Measurements from ENCODE around the gene CRIP1. TPM values are rescaled to one million over a fixed set of nuclear protein-coding genes. Genes with fewer than 3 reads are reported as not detected.

The CRIP1 gene
- total RNA-seq, 1 donor from 2014 or later = 29.5 TPM

GRCh38 chr14:105480807-105481801 lies 5.6 kb upstream of the CRIP1 start:
- Histone ChIP-seq H3K4me1 (ENCODE audit: insufficient read depth, low read length) (peaks cover 33% of the 10 kb centered on the region), H3K4me3 (ENCODE audit: insufficient read depth, low read depth, low read length) (peak overlapping the region; percentile 45), H4K20me1 (ENCODE audit: insufficient read depth, low read length) (peaks cover 11% of the 10 kb centered on the region), H3K36me3 (ENCODE audit: insufficient read depth, low read length) (no peaks in the 10 kb centered on the region), H3K9me3 (ENCODE audit: insufficient read depth, low read depth, low read length) (no peaks in the 10 kb centered on the region), H3K27ac (ENCODE audit: low read depth, low read length) (peak overlapping the region; percentile 99), H3K9ac (ENCODE audit: low read length) (peak overlapping the region; percentile 97), H3K4me2 (ENCODE audit: low read length) (peak overlapping the region; percentile 90), H3K27me3 (ENCODE audit: insufficient read depth, low read length) (no peaks in the 10 kb centered on the region), H3K79me2 (ENCODE audit: insufficient read depth, low read length) (peaks cover 14% of the 10 kb centered on the region), H2AFZ (ENCODE audit: low read depth, low read length) (peak overlapping the region; percentile 44)
- Mint-ChIP-seq H3K4me3 (ENCODE audit: unreplicated experiment) (no peak overlapping the region), H3K9me3 (ENCODE audit: unreplicated experiment) (no peaks in the 10 kb centered on the region), H3K27ac (ENCODE audit: unreplicated experiment) (peak overlapping the region; percentile 85), H3K4me1 (ENCODE audit: low read depth, unreplicated experiment) (peaks cover 16% of the 10 kb centered on the region), H3K36me3 (ENCODE audit: low read depth, unreplicated experiment) (peaks cover 3% of the 10 kb centered on the region), H3K27me3 (ENCODE audit: low read depth, unreplicated experiment) (peaks cover 6% of the 10 kb centered on the region)
- TF ChIP-seq CTCF (IDR thresholded peaks at IDR 0.05; ENCODE audit: insufficient read depth, low read depth, low read length) (peak; percentile 88), EZH2 (IDR thresholded peaks at IDR 0.05; ENCODE audit: insufficient read depth, low read length) (no peak)
- no peak for FAIRE-seq
- peak; percentile 62 for DNase-seq (ENCODE audit: low read depth)

GRCh38 chr14:105481886-105482457 lies 4.7 kb upstream of the CRIP1 start:
- Histone ChIP-seq H2AFZ (ENCODE audit: low read depth, low read length) (no peak overlapping the region), H3K4me2 (ENCODE audit: low read length) (peak overlapping the region; percentile 90), H3K27me3 (ENCODE audit: insufficient read depth, low read length) (peaks cover 6% of the 10 kb centered on the region), H3K9me3 (ENCODE audit: insufficient read depth, low read depth, low read length) (no peaks in the 10 kb centered on the region), H4K20me1 (ENCODE audit: insufficient read depth, low read length) (peaks cover 5% of the 10 kb centered on the region), H3K79me2 (ENCODE audit: insufficient read depth, low read length) (peaks cover 5% of the 10 kb centered on the region), H3K27ac (ENCODE audit: low read depth, low read length) (peak overlapping the region; percentile 99), H3K4me3 (ENCODE audit: insufficient read depth, low read depth, low read length) (no peak overlapping the region), H3K36me3 (ENCODE audit: insufficient read depth, low read length) (no peaks in the 10 kb centered on the region), H3K4me1 (ENCODE audit: insufficient read depth, low read length) (peaks cover 26% of the 10 kb centered on the region), H3K9ac (ENCODE audit: low read length) (peak overlapping the region; percentile 97)
- peak overlapping the region; percentile 64 for H3K4me3 Mint-ChIP-seq (ENCODE audit: unreplicated experiment)
- FAIRE-seq (peak; percentile 86), DNase-seq (ENCODE audit: low read depth) (peak; percentile 88)
- H3K27me3 Mint-ChIP-seq (ENCODE audit: low read depth, unreplicated experiment) = peaks cover 6% of the 10 kb centered on the region
- TF ChIP-seq EZH2 (IDR thresholded peaks at IDR 0.05; ENCODE audit: insufficient read depth, low read length) = no peak
- no peak for TF ChIP-seq CTCF (IDR thresholded peaks at IDR 0.05; ENCODE audit: insufficient read depth, low read depth, low read length)
- peaks cover 16% of the 10 kb centered on the region for H3K4me1 Mint-ChIP-seq (ENCODE audit: low read depth, unreplicated experiment)
- H3K27ac Mint-ChIP-seq (ENCODE audit: unreplicated experiment) = peak overlapping the region; percentile 99
- H3K36me3 Mint-ChIP-seq (ENCODE audit: low read depth, unreplicated experiment) = peaks cover 3% of the 10 kb centered on the region
- no peaks in the 10 kb centered on the region for H3K9me3 Mint-ChIP-seq (ENCODE audit: unreplicated experiment)
